ENCODE data around the gene CLUH.

Gene CLUH

DNA sequence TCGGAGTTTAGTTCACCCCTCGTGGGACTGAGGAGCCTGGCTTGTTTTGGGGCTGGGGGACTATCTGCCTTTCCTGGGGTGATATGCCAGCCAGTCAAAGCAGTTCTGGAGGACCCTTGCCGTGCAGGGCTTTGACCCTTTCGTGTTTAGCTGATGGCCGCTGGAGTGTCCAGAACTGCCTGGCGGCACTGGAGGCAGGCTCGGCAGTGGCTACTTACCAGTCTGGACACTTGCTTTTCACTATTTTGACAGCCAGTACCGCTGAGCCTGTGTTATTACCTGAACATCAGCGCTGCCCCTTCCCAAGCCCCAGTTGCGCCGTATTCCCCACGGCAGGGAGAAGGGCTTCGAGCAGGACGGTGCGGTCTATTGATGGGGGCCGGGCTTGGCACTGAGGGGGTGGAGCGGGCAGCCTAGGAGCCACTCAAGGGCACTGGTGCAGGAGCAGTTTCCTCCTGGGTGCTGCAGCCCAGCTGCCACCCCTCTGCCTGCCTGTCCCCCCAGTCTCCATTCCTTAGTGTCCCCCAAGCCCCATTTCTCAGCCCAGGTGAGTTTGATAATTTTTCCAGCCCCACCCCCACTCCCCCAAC is 19.3 kb upstream of the CLUH start:
- no peak for TF ChIP-seq ZFX (IDR thresholded peaks at IDR 0.05; ENCODE audit: borderline replicate concordance)
- TF ChIP-seq, protein P1, sequence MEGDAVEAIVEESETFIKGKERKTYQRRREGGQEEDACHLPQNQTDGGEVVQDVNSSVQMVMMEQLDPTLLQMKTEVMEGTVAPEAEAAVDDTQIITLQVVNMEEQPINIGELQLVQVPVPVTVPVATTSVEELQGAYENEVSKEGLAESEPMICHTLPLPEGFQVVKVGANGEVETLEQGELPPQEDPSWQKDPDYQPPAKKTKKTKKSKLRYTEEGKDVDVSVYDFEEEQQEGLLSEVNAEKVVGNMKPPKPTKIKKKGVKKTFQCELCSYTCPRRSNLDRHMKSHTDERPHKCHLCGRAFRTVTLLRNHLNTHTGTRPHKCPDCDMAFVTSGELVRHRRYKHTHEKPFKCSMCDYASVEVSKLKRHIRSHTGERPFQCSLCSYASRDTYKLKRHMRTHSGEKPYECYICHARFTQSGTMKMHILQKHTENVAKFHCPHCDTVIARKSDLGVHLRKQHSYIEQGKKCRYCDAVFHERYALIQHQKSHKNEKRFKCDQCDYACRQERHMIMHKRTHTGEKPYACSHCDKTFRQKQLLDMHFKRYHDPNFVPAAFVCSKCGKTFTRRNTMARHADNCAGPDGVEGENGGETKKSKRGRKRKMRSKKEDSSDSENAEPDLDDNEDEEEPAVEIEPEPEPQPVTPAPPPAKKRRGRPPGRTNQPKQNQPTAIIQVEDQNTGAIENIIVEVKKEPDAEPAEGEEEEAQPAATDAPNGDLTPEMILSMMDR (IDR thresholded peaks at IDR 0.05): no peak
- no peak overlapping the region for H3K27ac ChIP-seq

DNA sequence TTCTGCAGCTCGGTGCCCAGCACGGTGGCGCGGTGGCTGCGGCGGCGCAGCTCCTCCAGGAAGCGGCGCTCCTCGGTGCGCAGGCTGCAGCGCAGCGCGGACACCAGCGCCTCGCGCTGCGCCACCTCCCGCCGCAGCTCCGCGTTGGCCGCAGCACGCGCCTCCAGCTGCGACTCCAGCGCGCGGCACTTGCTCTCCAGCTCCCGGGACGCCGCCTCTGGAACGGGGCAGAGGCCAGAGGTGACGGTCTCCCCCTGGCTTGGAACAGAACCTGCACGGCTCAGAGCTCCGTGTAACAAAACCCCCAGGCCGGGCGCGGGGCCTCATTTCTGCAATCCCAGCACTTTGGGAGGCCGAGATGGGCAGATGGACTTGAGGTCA is 13.2 kb upstream of the CLUH start:
- no peak for TF ChIP-seq ZFX (IDR thresholded peaks at IDR 0.05; ENCODE audit: borderline replicate concordance)
- TF ChIP-seq, protein P1 (IDR thresholded peaks at IDR 0.05): peak; percentile 69
- no peak overlapping the region for H3K27ac ChIP-seq

DNA sequence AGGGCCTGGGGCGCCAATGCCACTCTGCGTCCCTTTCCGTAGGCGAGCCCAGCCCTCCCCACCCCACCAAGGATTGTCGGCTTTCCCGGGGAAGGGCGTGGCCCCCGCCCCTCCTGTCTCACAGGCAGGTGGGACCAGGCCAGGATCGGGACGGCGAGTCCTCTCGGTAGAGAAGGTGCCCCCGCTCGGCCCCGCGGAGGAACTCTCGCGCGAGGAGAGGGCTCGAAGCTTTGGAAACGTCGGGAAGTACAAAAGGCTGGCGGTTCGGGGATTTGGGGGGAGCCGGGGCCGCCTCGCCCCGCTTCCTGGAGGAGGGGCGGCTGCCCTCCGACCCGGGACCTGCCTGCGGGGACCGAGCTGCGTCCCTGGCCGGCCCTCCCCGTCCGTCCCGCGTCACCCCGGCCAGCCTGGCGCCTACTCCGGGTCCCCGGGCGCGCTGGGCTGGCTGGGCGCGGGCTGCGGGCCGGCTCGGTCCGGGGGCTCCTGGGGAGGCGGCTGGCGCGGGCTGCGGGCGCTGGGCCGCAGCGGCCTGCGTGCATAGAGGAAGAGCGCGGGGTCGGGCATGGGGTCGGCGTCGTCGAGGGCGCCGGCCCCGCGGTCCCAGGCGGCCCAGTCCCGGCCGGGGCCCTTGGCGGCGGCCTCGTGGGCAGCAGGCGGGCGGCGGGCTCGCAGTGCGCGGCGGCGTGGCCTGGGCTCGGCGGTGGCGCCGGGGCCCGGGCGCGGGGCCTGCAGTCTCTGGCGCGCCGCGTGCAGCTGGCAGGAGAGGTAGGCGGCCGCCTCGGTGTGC is 12.6 kb upstream of the CLUH start:
- TF ChIP-seq, protein P1 (IDR thresholded peaks at IDR 0.05): no peak
- no peak for TF ChIP-seq ZFX (IDR thresholded peaks at IDR 0.05; ENCODE audit: borderline replicate concordance)
- H3K27ac ChIP-seq: no peak overlapping the region

DNA sequence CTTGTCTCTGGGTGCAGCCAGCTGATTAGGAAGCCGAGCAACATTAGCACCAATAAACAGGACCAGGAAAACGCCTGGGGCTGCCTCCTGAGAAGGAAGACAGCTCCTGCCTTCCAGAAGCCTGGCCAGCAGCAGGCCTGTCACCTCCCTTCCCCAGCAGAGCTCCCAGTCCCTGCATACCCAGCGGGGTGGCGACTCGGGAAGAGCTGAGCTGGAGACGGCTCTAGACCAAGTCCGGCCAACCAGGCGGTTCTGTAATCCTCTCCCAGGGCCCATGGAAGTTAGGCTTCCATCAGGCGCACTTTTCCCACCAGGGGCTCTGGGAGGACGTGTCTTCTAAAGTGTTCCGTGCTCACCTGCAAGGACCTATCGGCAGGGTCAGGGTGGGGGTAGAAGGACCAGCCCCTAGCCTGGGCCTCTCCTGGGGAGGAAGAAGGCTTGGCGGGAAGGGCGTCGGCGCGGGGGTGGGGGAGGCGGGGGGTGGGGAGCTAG is 12.0 kb upstream of the CLUH start:
- TF ChIP-seq, protein P1 (IDR thresholded peaks at IDR 0.05): no peak
- TF ChIP-seq ZFX (IDR thresholded peaks at IDR 0.05; ENCODE audit: borderline replicate concordance): no peak
- no peak overlapping the region for H3K27ac ChIP-seq

DNA sequence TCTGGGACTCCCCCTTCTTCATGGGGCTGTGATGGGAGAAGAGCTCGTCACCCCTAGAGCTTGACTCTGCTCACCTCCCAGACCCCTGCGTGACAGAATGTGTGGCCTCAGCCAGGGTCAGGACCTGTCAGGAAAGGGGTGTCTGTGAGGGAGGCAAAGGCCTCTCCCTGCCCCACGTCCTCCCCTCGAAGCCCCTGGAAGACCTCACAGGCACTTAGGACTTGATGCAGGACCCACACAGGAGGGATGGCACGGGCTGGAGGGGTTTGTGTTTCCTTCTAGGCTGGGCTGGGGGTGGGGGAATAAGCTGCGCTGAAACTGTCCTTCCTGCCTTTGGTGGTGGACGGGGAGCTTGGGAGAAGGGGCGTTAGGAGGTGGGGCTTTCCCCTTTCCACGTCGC is 11.0 kb upstream of the CLUH start:
- H3K27ac ChIP-seq: no peak overlapping the region
- TF ChIP-seq ZFX (IDR thresholded peaks at IDR 0.05; ENCODE audit: borderline replicate concordance): no peak
- TF ChIP-seq, protein P1 (IDR thresholded peaks at IDR 0.05): no peak

DNA sequence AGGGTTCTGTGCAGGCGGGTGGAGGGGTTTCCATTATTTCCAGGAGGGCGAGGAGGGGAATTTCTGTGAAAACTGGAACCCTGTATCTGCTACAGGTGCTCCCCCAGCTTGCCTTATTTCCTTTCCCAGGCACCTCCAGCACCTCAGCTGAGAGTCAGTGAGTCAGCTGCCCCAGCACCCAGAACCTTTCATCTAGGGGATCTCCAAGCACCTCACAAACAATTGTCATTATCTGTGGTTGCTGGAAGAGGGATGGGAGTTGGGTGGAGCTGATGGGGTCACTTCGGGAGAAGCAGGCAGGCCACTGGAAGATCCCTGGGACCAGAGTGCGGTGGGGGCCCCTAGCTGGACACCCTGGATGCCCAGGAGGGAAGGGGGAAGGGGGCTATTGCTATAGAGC is 10.0 kb upstream of the CLUH start:
- H3K27ac ChIP-seq: no peak overlapping the region
- TF ChIP-seq, protein P1 (IDR thresholded peaks at IDR 0.05): no peak
- no peak for TF ChIP-seq ZFX (IDR thresholded peaks at IDR 0.05; ENCODE audit: borderline replicate concordance)

DNA sequence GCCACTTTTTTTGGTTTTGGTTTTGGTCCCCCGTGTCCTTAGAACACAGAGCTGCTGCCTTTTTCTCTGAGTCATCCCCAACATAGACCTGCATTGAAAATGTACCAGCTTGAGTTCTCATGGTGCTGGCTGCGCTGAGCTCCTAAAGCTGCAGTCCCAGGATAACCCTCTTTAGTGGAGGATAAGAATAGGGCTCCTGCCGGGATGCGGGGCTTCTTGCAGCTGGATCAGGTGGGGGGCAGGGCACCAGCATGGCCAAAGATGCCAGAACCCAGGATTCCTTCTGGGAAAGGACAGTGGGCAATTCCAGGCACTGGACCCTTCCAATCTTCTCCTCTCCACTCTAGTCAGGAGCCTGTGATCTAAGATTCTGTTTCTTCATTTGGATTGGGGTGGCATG is 8.3 kb upstream of the CLUH start:
- TF ChIP-seq, protein P1 (IDR thresholded peaks at IDR 0.05): no peak
- no peak for TF ChIP-seq ZFX (IDR thresholded peaks at IDR 0.05; ENCODE audit: borderline replicate concordance)
- no peak overlapping the region for H3K27ac ChIP-seq

Measured in 22Rv1 (cell line).